Endodermal cell (in vitro differentiated cells): Measurements from ENCODE around the gene CCDC106. TPM values are rescaled to one million over a fixed set of nuclear protein-coding genes. Genes with fewer than 3 reads are reported as not detected.

Experiments
- DNase-seq: peaks from one replicate; pipeline ENCODE4 v3.0.0-alpha.2; 2017
- H3K27ac ChIP-seq: 2 replicates; pipeline ENCODE4 v1.5.1; 2013; ENCODE audit warnings: mild to moderate bottlenecking, low read depth, low read length, moderate library complexity
- H3K27me3 ChIP-seq: 2 replicates; pipeline ENCODE4 v1.6.1; 2013; ENCODE audit warnings: mild to moderate bottlenecking, low read length, moderate library complexity; ENCODE audit not compliant: insufficient read depth, control insufficient read depth, poor library complexity, severe bottlenecking
- H3K36me3 ChIP-seq: 2 replicates; pipeline ENCODE4 v1.7.0; 2013; ENCODE audit warnings: mild to moderate bottlenecking, low read length, moderate library complexity; ENCODE audit not compliant: control insufficient read depth, insufficient read depth
- H3K4me1 ChIP-seq: one replicate; pipeline ENCODE4 v1.7.0; 2013; ENCODE audit warnings: low read length; ENCODE audit not compliant: control insufficient read depth, insufficient read depth
- H3K4me3 ChIP-seq: 2 replicates; pipeline ENCODE4 v1.5.1; 2013; ENCODE audit warnings: mild to moderate bottlenecking, low read length, moderate library complexity
- H3K9ac ChIP-seq: 2 replicates; pipeline ENCODE4 v1.6.1; 2013; ENCODE audit warnings: mild to moderate bottlenecking, low read length, moderate library complexity; ENCODE audit not compliant: poor library complexity, severe bottlenecking; ENCODE audit errors: extremely low read depth
- H3K9me3 ChIP-seq: 2 replicates; pipeline ENCODE4 v1.6.1; 2013; ENCODE audit warnings: mild to moderate bottlenecking, low read length, moderate library complexity; ENCODE audit not compliant: control insufficient read depth
- H3K27ac Mint-ChIP-seq: 2 replicates; pipeline ENCODE4 v1.8.0; 2020; ENCODE audit warnings: mixed read lengths
- H3K27me3 Mint-ChIP-seq: 2 replicates; pipeline ENCODE4 v1.8.0; 2021; ENCODE audit warnings: mild to moderate bottlenecking, mixed read lengths; ENCODE audit not compliant: insufficient read depth
- H3K36me3 Mint-ChIP-seq: 2 replicates; pipeline ENCODE4 v1.8.0; 2020; ENCODE audit warnings: low read depth, mixed read lengths
- H3K4me1 Mint-ChIP-seq: 2 replicates; pipeline ENCODE4 v1.8.0; 2020; ENCODE audit warnings: mixed read lengths
- H3K4me3 Mint-ChIP-seq: 2 replicates; pipeline ENCODE4 v1.8.0; 2020; ENCODE audit warnings: mild to moderate bottlenecking, moderate library complexity, mixed read lengths
- H3K9me3 Mint-ChIP-seq: 2 replicates; pipeline ENCODE4 v1.8.0; 2020; ENCODE audit warnings: mild to moderate bottlenecking, mixed read lengths
- WGBS, 2 experiments: methylation state at CpG; one replicate each; pipeline versions ENCODE4 v1.1.5 to v1.1.7; 2013; ENCODE audit warnings: missing lambda C conversion rate in 2 of 2, mixed read lengths in 1 of 2; ENCODE audit not compliant: insufficient coverage in 1 of 2, insufficient read length in 1 of 2; 5-methylcytosine and 5-hydroxymethylcytosine counted together
- total RNA-seq, 2 donors: library from RNA; stranded (reverse); fragmentation: NEBNext Ultra II Directional in 1 of 2; extraction: Animal tissue kit (Norgen Biotek cat#: 25700) in 1 of 2; gene quantifications; 2 replicates in 1 of 2; 3 replicates in 1 of 2; pipeline ENCODE4 v1.2.1, GENCODE V29; 2021
- TF ChIP-seq, protein P1 (sequence below): fragments of 200-600 bp; sonication (generic); conservative IDR thresholded peaks from 2 replicates; pipeline ENCODE4 v1.5.0; 2021; ENCODE audit warnings: antibody characterized with exemption, mild to moderate bottlenecking

CCDC106 gene
- total RNA-seq, 2 donors from 2014 or later: 18.0 to 24.9 TPM

DNA sequence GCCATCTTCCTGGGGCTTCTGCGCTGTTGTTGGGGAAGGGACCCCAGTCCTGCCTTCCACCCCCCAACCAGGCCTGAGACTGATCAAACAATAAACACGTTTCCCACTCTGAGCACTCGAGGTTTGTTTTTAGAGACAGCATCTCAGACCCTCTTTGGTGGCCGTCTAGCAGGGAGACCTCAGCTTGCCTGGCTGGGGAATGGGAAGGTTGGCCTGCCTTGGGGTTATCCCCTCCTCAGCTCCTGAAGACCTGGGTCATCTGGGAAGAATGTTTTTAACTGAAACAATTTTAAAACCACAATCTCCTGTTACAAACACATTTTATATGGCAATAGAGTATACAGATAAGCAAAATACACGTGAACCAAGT is 2.5 kb upstream of the CCDC106 start:
- Histone ChIP-seq H3K4me3 (peak overlapping the region; percentile 92), H3K27ac (no peak overlapping the region), H3K9me3 (no peaks in the 10 kb centered on the region), H3K4me1 (peaks cover 13% of the 10 kb centered on the region), H3K27me3 (no peaks in the 10 kb centered on the region), H3K36me3 (peaks cover 14% of the 10 kb centered on the region), H3K9ac (no peak overlapping the region)
- WGBS, 2 experiments: 82 to 84% methylated on average over 3 to 5 of the region's 5 CpGs
- H3K36me3 Mint-ChIP-seq: peaks cover 18% of the 10 kb centered on the region
- no peak for DNase-seq
- peak overlapping the region; percentile 90 for H3K4me3 Mint-ChIP-seq
- no peaks in the 10 kb centered on the region for H3K27me3 Mint-ChIP-seq
- H3K27ac Mint-ChIP-seq: no peak overlapping the region
- TF ChIP-seq, protein P1, sequence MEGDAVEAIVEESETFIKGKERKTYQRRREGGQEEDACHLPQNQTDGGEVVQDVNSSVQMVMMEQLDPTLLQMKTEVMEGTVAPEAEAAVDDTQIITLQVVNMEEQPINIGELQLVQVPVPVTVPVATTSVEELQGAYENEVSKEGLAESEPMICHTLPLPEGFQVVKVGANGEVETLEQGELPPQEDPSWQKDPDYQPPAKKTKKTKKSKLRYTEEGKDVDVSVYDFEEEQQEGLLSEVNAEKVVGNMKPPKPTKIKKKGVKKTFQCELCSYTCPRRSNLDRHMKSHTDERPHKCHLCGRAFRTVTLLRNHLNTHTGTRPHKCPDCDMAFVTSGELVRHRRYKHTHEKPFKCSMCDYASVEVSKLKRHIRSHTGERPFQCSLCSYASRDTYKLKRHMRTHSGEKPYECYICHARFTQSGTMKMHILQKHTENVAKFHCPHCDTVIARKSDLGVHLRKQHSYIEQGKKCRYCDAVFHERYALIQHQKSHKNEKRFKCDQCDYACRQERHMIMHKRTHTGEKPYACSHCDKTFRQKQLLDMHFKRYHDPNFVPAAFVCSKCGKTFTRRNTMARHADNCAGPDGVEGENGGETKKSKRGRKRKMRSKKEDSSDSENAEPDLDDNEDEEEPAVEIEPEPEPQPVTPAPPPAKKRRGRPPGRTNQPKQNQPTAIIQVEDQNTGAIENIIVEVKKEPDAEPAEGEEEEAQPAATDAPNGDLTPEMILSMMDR: no peak
- H3K4me1 Mint-ChIP-seq: peaks cover 17% of the 10 kb centered on the region
- no peaks in the 10 kb centered on the region for H3K9me3 Mint-ChIP-seq

DNA sequence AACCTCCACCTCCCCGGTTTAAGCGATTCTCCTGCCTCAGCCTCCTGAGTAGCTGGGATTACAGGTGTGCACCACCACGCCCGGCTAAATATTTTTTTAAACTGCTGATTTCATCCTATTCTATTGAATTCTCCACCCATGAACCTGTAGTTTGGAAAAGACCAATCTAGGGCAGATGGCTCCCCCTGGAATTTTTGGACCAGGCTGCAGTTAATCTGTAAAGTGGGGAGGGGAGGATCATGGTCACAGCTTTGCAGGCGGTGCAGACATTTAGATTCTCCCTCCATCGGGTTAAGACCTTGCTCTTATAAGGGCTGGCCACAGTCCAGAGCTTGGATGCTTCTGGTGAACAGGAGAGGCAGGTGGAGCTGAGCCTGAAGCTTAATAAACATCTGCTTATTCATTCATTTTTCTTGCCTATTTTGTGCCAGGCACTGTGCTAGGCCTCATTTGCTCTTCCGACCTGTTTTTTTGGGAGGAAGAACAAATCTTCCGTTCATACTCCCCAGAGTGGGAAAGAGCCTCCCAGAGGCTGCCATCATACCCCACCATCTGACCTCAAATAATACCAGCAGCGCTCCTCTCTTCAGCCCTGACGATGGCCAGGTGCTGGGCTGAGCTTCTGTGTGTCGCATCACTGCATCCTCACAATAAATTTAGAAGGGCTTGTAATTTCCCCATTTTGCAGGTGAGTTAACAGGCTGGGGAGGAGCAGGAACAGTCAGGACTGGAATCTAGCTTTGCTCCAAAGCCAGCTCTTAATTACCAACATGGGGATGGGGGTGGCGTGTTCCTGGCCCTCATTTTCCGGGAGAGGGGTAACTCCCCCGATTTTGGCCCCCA is 902 bp upstream of the CCDC106 start:
- peaks cover 18% of the 10 kb centered on the region for H3K36me3 ChIP-seq
- H3K27ac ChIP-seq: no peak overlapping the region
- H3K4me1 ChIP-seq: peaks cover 13% of the 10 kb centered on the region
- H3K36me3 Mint-ChIP-seq: peaks cover 21% of the 10 kb centered on the region
- H3K4me1 Mint-ChIP-seq: peaks cover 15% of the 10 kb centered on the region
- no peaks in the 10 kb centered on the region for H3K9me3 Mint-ChIP-seq
- H3K9me3 ChIP-seq: no peaks in the 10 kb centered on the region
- H3K4me3 ChIP-seq: peak overlapping the region; percentile 85
- no peak for DNase-seq
- H3K27ac Mint-ChIP-seq: peak overlapping the region; percentile 75
- no peaks in the 10 kb centered on the region for H3K27me3 ChIP-seq
- TF ChIP-seq, protein P1: no peak
- peaks cover 2% of the 10 kb centered on the region for H3K27me3 Mint-ChIP-seq
- peak overlapping the region; percentile 68 for H3K9ac ChIP-seq
- 56 to 77% methylated on average over 8 to 14 of the region's 14 CpGs for whole genome bisulfite sequencing, 2 experiments
- peak overlapping the region; percentile 72 for H3K4me3 Mint-ChIP-seq

DNA sequence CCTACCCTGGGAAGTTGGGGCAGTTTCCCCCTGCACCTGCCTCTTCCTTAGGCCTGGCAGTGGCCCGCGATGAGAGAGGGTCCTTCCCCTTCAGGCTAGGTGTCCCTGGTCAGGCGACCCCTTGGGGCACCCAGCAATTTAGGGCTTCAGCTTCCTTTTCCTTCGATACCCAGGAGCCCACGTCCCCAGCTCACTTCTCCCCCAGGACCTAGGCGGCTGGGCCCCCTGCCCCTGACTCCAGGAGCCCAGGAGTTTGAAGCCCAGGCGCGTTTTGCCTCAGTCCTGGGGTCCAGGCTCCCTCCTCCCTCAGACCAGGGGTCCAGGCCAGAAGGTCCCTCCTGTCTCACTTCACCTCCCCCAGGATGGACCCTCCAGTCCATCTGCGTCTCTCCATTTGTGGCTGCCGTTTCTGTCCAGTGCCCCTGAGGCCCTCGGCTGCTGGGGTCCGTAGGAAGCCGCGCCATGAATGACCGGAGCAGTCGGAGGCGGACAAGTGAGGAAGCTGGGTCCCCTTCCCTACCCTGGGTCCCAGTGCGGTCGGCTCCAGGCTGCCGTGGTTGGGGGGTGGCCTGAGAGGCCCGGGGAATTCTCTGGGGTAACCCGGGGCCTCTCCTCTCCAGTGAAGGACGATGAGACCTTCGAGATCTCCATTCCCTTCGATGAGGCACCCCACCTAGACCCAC is 714 bp downstream of the CCDC106 start:
- TF ChIP-seq, protein P1: no peak
- Histone ChIP-seq H3K4me3 (peak overlapping the region; percentile 85), H3K4me1 (peaks cover 13% of the 10 kb centered on the region), H3K36me3 (peaks cover 22% of the 10 kb centered on the region), H3K9me3 (no peaks in the 10 kb centered on the region), H3K9ac (peak overlapping the region; percentile 68), H3K27me3 (no peaks in the 10 kb centered on the region), H3K27ac (no peak overlapping the region)
- WGBS, 2 experiments: 62 to 69% methylated on average over 10 to 25 of the region's 25 CpGs
- no peak for DNase-seq
- Mint-ChIP-seq H3K4me3 (peak overlapping the region; percentile 72), H3K27me3 (peaks cover 2% of the 10 kb centered on the region), H3K27ac (no peak overlapping the region), H3K36me3 (peaks cover 25% of the 10 kb centered on the region), H3K9me3 (no peaks in the 10 kb centered on the region), H3K4me1 (peaks cover 11% of the 10 kb centered on the region)
